Measurements from ENCODE around the gene OR10G3.
"Not testable (repeated sequence)": the region's sequence is repeated elsewhere in the genome, so short reads cannot be mapped to it uniquely, and the experiment has no call there.

Gene OR10G3

GRCh38 chr14:21579976-21580375 is at the start of gene OR10G3:
TSS of gene OR10G3 (minus strand) at chr14:21580076. CDS start at chr14:21570744, 9,332 bp downstream.
- DNase-seq = no peak

GRCh38 chr14:21626491-21627230 is 46.8 kb upstream of the OR10G3 start:
- DNase-seq = no peak

GRCh38 chr14:21617614-21618013 is 37.7 kb upstream of the OR10G3 start:
- no peak for DNase-seq

- DNase-seq = no peak
These were observed 34.4 kb upstream of the OR10G3 start for GRCh38 chr14:21614240-21614639.

- DNase-seq = no peak
These were observed 32.4 kb upstream of the OR10G3 start for GRCh38 chr14:21612324-21612723.

GRCh38 chr14:21602181-21602580 is 22.3 kb upstream of the OR10G3 start:
- DNase-seq = not testable (repeated sequence)

GRCh38 chr14:21589317-21589716 is 9.4 kb upstream of the OR10G3 start:
- DNase-seq = no peak

GRCh38 chr14:21575661-21576060 is 4.2 kb downstream of the OR10G3 start:
- no peak for DNase-seq

GRCh38 chr14:21572604-21573003 is 7.3 kb downstream of the OR10G3 start:
- DNase-seq = no peak

GRCh38 chr14:21558703-21559170 is 21.1 kb downstream of the OR10G3 start:
- DNase-seq = no peak

- peak; percentile 92 for DNase-seq
These were observed 22.6 kb downstream of the OR10G3 start for GRCh38 chr14:21557084-21557901.

GRCh38 chr14:21556378-21557083 is 23.3 kb downstream of the OR10G3 start:
- no peak for DNase-seq

GRCh38 chr14:21553266-21553665 is 26.6 kb downstream of the OR10G3 start:
- no peak for DNase-seq

- not testable (repeated sequence) for DNase-seq
These were observed 35.3 kb downstream of the OR10G3 start for GRCh38 chr14:21544588-21544987.

- no peak for DNase-seq
These were observed 35.9 kb downstream of the OR10G3 start for GRCh38 chr14:21543963-21544362.

- no peak for DNase-seq
These were observed 36.3 kb downstream of the OR10G3 start for GRCh38 chr14:21543521-21543960.

GRCh38 chr14:21541413-21542074 is 38.3 kb downstream of the OR10G3 start:
- DNase-seq = no peak

- DNase-seq = no peak
These were observed 40.5 kb downstream of the OR10G3 start for GRCh38 chr14:21539189-21539940.

- DNase-seq = no peak
These were observed 42.8 kb downstream of the OR10G3 start for GRCh38 chr14:21537090-21537424.

- no peak for DNase-seq
These were observed 43.3 kb downstream of the OR10G3 start for GRCh38 chr14:21536418-21537089.
